Measurements from ENCODE around the gene TMEM132D.
A peak's percentile ranks its signal among the peaks of the same experiment; 100 is the strongest.
"Not testable (repeated sequence)": the region's sequence is repeated elsewhere in the genome, so short reads cannot be mapped to it uniquely, and the experiment has no call there.

TMEM132D gene

DNA sequence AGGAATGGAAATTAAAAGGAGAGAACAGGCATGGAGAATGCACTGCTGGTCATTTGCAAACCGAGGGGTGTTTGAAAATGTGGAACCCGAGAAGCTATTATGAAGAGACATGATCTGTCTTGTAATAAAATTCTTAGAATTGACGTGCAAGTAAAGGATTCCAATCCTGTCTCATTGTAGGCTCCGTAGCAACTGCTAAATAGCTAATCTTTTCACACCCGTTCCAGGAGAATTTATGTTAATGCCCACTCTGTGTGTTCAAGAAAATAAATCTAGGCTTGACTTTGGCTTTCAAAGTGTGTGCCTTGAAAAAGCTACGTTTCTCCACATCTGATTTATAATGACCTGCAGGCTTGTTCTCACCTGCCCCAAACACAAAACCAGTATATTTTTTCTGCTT is 669.6 kb downstream of the TMEM132D start:
- no peak for DNase-seq (ENCODE audit: low read depth)

DNA sequence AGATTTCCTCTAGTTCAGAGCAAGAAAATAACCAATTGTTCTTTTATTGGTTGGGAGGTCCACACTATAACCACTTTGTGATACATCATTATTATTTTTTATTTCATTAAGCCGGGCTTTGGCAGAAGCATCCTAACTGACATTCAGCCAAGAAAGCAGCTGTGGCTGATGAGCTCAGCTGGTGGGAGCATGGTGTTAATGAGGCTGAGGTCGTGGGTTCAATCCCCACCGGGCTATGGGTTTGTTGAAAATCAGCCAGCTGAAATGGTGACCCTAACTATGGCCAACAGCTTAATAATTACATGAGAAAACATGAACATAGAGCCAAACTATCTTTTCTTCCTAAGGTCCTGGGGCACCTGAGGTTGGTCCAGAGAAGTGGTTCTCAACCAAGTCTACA is 672.3 kb downstream of the TMEM132D start:
- DNase-seq (ENCODE audit: low read depth) = no peak

DNA sequence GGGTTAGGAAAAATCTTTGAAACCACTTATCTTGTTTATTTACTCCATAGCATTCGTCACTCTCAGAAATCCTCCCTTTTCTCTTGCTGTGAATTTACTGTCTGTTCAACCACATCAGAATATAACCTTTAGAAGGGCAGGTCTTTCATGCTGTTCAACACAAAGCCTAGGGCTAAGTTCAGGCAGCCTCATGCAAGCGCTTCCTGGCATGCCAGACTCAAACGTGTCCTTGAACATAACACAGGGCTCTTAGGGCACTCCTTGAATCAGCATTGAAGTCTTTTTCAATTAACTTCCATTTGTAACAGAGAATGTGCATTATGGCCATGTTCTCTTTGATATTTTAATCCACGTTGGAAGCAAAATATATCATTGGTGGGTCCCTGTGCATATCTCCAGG is 672.8 kb downstream of the TMEM132D start:
- no peak for DNase-seq (ENCODE audit: low read depth)

DNA sequence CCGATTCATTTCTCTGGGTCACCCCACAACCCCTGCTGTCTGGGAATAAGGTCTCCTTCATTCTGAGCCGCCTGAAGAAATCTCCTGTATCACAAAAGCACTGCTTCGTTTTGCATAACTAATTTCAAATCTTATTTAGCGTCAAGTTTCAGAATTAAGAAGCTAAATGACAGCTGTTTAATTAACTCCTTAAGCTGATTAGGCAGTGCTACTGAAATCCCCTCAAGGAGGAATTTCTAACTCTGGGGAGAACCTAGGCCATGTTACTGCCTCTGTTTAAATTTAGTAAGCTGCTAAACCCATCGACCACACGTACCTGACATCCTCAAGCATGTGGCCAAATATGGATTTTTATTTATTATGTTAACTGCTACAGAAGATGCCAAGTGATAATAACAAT is 677.0 kb downstream of the TMEM132D start:
- DNase-seq (ENCODE audit: low read depth) = no peak

DNA sequence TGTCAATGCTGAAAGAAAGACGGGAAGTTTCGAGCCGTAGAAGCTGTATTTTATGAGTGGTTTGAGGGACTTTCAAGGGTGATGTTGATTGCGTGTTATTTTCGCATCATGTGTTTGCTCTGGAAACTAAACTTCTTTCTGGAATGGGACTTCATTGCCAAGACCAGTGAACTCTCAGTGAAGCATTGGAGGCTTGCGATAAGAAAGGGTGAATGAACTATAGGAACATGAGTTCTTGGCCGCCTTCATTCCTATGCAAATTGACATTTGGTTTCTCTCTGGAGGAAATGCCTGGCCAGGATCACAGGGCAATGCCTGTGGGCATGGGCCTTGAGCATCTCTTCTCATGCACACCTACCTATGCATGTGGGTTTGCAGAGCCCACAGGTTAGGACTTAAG is 677.8 kb downstream of the TMEM132D start:
- no peak for DNase-seq (ENCODE audit: low read depth)

DNA sequence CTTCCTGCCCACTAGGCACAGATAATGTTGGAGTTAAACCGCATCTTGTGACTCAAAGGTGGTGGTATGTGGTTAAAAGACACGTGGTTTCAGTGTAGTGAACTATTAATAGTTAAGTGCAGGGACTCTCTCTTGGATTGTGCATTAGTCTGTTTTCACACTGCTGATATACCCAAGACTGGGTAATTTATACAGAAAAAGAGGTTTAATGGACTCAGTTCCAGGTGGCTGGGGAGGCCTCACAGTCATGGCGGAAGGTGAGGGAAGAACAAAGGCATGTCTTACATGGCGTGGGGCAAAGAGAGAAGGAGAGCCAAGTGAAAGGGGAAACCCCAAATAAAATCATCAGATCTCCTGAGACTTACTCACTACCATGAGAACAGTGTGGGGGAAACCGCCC is 688.3 kb downstream of the TMEM132D start:
- DNase-seq (ENCODE audit: low read depth) = no peak

DNA sequence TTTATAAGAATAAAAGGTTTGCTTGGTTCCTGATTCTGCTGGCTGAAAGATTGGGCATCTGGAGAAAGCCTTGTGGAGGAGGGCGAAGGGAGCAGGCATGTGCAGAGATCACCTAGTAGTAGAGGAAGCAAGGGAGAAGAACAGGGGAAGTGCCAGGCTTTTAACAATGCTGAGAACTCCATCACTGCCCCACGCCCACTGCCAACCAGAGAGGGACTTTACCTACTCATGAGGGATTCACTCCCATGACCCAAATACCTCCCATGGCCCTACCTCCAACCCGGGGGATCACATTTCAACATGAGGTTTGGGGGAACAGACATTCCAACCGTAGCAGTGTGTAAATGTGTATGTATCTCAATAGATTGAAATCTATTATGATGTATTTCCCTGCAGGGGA is 690.3 kb downstream of the TMEM132D start:
- no peak for DNase-seq (ENCODE audit: low read depth)

DNA sequence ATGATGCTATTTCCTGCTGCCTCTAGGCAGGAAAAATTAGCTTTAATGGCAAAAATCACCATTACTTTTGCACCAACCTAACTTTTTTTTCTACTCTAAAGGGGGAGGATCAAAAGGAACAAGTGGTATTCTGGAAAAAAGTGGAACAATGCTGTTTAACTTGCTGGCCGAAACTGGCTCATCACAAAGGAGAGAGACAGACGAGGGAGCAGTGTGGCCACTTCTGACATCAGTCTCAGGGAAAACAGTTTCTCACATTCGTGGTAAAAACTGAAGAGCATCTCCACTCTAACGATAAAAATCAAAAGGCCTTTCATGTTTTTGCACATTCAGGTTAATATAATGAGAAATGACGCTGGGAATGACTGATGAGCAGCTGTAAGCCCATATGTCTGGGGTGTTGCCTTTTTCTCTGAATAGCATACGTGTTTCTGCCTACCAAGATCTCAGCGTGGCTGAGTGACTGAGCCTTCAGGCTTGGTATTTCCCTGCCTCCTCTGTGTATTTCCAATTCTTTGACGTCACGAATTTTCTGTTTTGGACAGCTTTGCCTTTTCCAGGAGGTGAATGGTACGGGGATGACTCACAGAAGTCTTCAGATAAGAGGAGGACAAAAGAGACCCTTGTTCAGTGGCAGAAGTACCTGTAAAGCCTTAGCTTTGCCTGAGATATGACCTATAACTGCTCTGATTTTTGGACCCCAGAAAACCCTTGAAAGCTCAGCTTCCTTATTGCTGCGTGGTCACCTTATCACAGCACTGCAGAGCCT is 691.8 kb downstream of the TMEM132D start:
- no peak for DNase-seq (ENCODE audit: low read depth)

DNA sequence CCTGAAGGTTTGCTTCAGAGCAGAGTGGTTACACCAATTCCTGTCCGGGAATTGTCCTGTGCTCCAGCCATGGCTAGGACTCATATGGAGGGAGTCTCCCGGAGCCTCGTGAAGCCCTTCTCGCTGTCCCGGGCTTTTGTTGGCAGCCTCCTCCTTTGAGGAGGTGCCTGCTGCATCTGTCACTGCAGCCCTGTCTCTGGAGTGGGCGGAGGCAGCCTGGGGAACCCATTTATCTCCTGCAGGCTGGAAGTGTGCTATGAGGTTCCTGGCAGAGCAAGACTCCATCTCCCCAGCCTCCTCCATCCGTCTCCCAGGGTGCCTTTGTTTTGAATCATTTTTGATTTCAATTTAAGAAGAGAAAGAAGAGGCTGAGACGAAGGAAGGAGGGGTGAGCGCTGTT is 695.3 kb downstream of the TMEM132D start:
- no peak for DNase-seq (ENCODE audit: low read depth)

DNA sequence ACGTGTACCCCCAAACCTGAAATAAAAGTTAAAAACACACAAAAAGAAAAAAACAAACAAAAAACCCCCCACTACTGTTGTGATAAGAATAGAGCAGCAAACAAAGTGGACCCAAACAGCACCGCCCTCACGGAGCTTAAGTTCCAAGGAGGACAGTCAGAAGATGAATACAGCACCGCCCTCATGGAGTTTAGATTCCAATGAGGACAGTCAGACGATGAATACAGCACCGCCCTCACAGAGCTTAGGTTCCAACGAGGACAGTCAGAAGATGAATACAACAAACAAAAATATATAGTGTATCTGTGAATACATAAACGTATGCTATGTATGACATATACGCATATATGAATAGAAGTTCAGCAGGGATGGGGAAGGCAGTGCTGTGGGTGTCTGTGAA is 696.7 kb downstream of the TMEM132D start:
- no peak for DNase-seq (ENCODE audit: low read depth)

DNA sequence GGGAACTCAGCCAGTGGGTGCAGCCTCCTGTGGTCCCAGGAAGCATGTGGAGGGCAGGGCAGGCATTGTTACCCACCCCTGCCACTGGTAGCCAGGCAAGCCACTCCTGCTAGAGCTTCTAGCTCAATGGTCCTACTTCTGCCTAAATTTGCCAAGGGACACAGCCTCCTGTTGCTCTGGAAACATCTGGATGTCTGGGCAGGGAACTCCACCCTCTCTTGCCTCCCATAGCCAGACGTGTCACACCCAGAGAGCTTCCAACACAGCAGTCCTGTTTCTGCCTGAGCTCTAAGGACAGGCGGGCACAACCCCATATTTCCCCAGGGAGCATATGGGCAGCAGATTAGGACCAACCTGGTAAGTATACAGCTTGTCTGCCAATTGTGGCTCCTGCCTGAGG is 700.4 kb downstream of the TMEM132D start:
- no peak for DNase-seq (ENCODE audit: low read depth)

DNA sequence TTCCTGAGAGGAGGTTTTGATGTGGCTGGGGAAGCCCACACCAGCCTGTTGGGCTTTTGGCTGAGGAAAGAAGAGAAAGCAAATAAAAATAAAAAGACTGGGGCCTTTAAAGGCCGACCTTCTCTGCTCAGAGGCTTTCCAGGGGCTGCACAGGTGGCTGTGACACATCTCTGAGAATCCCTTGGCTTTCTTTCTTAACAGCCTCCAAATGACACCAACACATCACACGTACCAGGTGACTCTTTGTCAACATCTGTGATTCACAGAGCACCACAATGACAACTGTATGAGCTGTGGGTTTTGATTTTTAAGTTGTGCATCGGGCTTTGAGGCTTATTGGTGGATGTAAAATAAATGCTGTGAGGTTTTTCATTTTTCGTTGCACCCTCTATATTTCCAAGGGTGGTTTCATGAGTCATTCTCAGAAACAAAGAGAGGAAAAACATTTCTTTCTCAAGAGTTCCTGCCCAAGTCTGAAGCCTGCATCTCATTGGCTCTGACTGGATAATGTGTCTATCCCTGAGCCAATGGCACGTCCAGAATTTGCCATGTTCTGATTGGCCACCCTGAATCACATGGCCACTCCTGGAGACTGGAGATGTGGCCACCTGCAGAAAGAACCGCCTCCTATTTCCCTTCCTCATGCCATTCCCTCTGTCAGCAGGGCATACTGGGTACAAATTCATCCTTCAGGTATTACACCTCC is 701.6 kb downstream of the TMEM132D start:
- DNase-seq (ENCODE audit: low read depth) = no peak

DNA sequence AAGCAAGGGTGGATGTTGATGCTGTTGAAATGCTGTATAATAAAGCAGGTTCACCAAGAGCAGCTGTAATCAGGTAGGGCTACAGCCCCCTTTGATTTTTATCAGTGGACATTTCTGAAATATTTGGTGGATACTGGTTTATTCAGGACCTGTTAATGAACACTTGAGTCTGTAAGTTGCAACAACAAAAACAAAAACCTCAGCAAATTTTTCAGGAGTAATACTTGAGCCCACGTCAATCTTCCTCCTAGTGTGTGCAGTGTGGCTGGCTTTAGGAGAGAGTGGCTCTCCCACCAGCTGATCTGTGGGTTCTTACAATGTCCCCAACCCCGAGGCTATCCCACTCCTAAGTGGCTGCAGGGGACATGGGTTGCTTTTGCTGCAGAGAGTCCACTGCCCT is 702.8 kb downstream of the TMEM132D start:
- DNase-seq (ENCODE audit: low read depth) = no peak

DNA sequence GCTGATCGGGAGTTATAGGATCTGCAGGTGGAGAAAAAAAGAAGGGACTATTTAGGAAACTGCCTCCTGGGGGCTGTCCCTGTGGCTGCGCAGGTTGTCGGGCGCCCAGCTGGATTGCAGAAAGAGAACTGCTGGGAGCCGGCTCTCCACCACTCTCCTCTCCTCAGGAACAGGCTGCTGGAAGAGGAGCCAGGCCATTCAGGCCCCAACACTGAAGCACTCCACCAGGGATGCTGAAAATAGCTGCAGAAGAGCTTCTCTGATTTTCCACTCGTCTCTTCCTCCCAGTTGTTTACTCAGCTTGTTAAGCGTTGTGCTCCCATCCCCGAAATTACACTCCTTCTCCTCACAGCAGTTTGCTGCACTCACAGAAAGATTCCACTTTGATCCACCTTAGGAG is 703.2 kb downstream of the TMEM132D start:
- no peak for DNase-seq (ENCODE audit: low read depth)

DNA sequence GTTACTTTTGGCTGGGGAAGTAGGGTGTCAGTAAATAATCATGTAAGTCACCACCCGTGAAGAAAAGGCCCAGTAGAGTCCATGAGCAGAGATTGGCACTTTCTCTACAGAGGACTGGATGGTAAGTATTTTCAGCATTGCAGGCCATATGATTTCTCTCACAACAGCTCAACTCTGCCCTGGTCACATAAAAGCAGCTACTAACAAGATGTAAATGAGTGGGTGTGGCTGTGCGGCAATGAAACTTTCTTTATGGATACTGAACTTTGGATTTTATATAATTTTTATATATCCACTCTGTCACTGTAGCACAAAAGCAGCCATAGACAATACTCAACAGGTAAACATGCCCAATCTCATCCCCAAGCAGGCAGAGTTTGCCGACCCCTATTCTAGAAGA is 706.9 kb downstream of the TMEM132D start:
- no peak for DNase-seq (ENCODE audit: low read depth)

DNA sequence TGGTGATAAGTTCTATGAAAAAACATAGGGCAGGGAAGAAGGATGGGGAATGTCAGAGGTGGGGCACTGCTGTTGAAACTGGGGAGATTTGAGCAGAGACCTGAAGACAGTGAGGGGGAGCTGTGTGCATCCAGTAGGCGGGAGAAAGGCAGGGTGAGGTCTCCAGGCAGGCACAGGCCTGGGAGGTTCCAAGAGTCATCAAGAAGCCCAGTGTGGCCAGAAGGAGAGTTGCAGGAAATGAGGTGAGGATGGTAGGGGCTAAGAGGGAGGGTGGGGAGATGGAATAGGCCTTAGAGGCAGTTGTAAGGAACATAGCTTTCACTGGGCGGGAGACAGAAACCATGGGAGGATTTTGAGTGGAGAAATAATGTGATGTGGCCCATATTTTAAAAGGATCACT is 708.7 kb downstream of the TMEM132D start:
- no peak for DNase-seq (ENCODE audit: low read depth)

DNA sequence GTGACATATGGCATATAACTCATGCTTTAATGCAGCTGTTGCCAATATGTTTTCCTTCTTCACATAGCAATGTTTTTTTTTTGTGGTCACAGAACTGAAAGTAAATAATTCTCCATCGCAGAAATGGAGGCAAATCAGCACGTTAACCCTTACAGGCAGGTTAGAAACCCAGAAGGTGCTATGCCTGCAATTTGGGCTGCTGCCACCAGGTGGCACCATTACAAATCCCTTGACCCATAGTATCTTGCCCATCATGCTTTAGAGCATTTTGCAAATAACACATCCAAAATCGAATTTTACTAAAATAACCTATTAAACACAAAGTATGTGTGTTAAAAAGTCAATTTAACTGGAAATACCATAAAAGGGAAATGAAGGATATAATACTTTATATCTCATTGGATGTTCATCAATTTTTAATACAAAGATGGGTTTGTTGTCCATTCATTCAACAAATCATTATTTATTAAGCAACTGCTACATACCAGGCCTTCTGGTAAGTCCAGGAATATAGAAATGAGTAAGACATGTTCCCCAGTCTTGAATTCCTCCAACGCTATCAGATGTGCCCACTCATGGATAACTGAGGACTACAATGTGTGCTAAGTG is 710.5 kb downstream of the TMEM132D start:
- DNase-seq (ENCODE audit: low read depth) = peak; percentile 23

DNA sequence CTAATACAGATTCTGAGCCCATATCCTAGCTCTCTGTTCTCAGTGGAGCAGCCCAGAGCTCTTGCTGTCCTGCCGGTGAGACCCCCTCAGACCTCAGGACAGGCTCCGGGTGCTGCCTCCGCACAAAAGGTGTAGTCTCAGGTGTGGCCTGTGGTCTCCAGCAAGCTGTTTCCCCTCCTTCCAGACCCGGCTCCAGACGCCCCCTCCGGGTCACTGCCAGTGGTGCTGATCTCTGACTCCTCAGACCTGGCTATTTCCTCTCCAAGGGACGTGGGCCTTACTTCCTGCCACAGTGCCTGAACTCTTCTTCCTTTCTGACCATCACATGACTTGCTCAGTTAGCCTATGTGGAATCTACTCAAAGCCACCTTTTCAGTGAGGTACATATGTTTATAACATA is 713.0 kb downstream of the TMEM132D start:
- no peak for DNase-seq (ENCODE audit: low read depth)

DNA sequence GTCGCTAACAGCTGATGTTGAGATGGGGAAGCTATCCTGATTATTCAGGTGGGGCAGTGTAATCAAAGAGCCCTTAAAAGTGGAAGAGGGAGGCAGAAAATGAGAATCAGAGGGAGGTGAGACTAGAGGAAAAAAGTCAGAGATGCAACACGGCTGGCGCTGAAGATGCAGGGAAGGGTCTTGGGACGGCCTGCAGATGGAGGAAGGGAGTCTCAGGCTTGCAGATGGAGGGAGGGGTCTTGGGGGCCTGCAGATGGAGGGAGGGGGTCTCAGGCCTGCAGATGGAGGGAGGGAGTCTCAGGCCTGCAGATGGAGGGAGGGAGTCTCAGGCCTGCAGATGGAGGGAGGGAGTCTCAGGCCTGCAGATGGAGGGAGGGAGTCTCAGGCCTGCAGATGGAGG is 713.9 kb downstream of the TMEM132D start:
- not testable (repeated sequence) for DNase-seq (ENCODE audit: low read depth)

DNA sequence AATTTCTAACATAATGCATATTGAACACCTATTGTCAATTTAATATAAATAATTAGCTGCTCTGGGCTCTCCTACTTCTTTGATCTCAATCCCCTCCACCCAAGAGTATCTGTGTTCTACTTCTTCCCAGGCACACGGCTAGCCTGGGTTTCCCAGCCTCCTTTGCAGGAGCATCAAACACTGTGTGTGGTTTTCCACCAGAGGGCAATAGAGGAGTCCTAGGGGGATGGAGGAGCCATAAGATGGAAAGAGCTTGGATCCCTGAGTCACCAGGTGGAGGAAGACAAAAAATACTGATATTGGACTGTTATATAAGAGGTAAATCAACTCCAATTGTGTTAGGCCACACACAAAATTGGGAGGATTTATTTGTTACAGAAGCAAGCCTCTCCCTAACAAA is 716.9 kb downstream of the TMEM132D start:
- DNase-seq (ENCODE audit: low read depth) = no peak

DNA sequence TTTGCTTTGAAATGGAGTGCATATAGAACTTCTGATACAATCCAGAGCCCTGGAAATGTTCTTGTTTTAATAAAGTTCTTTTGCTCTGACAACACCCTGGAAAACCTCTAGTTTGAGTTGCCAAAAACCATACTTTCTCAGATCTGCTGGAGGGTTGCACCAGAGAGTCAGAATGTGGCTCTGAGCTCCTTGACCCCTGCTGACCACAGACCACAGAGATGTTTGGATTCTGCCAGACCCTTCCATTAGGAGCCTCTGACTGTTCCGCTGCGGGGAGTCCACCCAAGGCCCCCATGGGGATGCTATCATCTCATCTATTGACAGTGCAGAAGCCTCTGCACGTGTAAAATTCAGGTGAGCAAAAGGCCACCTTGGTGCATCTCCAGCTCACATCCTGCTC is 718.0 kb downstream of the TMEM132D start:
- no peak for DNase-seq (ENCODE audit: low read depth)

DNA sequence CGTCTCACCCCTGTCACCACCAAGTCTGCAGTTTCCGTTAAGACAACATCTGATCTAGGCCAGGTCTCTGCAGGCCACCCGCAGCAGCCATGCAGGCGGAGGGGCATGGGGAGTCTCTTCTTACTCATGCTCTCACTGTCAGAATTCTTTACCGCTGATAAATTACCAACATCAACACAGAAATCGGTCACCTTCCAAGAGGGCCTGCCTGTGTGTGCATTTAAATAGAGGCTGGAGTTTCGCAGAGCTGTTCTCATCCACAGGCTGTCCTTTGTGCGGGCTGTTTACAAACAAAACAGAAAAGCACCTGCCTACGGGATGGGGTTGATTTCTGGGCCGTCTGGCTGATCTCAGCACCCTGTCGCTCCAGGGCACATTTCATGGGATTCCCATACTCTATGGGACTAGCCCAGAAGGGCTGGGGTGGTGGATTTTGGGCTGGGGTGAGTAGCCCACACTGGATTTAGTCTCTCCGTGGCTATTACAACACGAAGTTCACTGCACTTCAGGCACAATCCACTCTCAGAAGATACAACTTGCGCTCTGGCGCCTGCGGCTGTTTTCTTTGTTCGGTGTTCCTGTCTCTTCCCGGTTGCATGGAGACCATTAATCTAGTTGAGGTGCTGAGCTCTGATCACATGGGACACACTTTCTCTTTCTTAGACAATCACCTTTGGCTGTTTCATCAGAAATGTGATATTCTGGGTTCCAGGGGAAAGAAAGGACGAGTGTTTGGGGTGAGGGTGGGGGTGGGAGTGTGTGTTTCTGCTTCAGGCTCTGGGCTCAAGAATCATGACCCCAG is 719.5 kb downstream of the TMEM132D start:
- no peak for DNase-seq (ENCODE audit: low read depth)

All from iris pigment epithelial cell (primary cell).